Esophagus squamous epithelium (tissue), 5 donors: ENCODE results near the gene VEGFD. TPM values are rescaled to one million over a fixed set of nuclear protein-coding genes. Genes with fewer than 3 reads are reported as not detected.

ENCODE experiments used
- DNase-seq: peaks from one replicate; lab custom pipeline; 2025; lab: John Stamatoyannopoulos, UW
- H3K27ac ChIP-seq, 4 donors: fragments of 200-600 bp; sonication (generic); one replicate each; pipeline ENCODE4 v1.5.1; 2016 to 2019; ENCODE audit warnings: mild to moderate bottlenecking in 1 of 4
- H3K27me3 ChIP-seq, 4 donors: fragments of 200-600 bp; sonication (generic); 1 replicate in 3 of 4; 2 replicates in 1 of 4; pipeline versions ENCODE4 v1.5.1 to v1.6.0; 2017 to 2021; ENCODE audit warnings: antibody characterized with exemption in 1 of 4
- H3K36me3 ChIP-seq, 3 donors: fragments of 200-600 bp; sonication (generic); one replicate each; pipeline ENCODE4 v1.5.1; 2016 to 2019
- H3K4me1 ChIP-seq, 3 donors: fragments of 200-600 bp; sonication (generic); one replicate each; pipeline ENCODE4 v1.5.1; 2017 to 2019
- H3K4me3 ChIP-seq, 4 donors: fragments of 200-600 bp; sonication (generic); 1 replicate in 3 of 4; 2 replicates in 1 of 4; pipeline ENCODE4 v1.5.1; 2016 to 2019; ENCODE audit warnings: mild to moderate bottlenecking in 2 of 4, moderate library complexity in 1 of 4
- H3K9me3 ChIP-seq, 3 donors: fragments of 200-600 bp; sonication (generic); one replicate each; pipeline ENCODE4 v1.5.1; 2016 to 2019
- POLR2A ChIP-seq, 4 donors: fragments of 450-650 bp; IDR thresholded peaks; one replicate each; pipeline ENCODE4 v1.6.1; 2017; ENCODE audit warnings: antibody characterized with exemption in 4 of 4, mild to moderate bottlenecking in 4 of 4, moderate library complexity in 3 of 4
- WGBS, 2 donors: methylation state at CpG; one replicate each; pipeline ENCODE4 v1.1.5; 2018; 5-methylcytosine and 5-hydroxymethylcytosine counted together
- intact Hi-C: fragments of 100-400 bp; cut with DNase I; formaldehyde crosslinking; loops from one replicate; pipeline ENCODE4 v1.15.0; 2022
- total RNA-seq, 4 donors: library from RNA; depleted of rRNA; stranded (reverse); fragments of >200 nt; gene quantifications; one replicate each; pipeline ENCODE4 v1.1.0, GENCODE V29; 2016
- TF ChIP-seq, protein P1 (sequence below), 6 experiments: fragments of 450-650 bp in 4 of 6; fragments of 200-600 bp in 2 of 6; sonication (generic) in 2 of 6; IDR thresholded peaks; one replicate each; pipeline ENCODE4 v1.5.1; 2016 to 2019; ENCODE audit warnings: antibody characterized with exemption in 6 of 6, mild to moderate bottlenecking in 4 of 6, moderate library complexity in 4 of 6
- donor health status: DM: yes; HTN: yes; CAD: no.

Gene VEGFD
- total RNA-seq, 4 donors from 2014 or later, result 0.13 to 1.1 (median 0.48) TPM

DNA sequence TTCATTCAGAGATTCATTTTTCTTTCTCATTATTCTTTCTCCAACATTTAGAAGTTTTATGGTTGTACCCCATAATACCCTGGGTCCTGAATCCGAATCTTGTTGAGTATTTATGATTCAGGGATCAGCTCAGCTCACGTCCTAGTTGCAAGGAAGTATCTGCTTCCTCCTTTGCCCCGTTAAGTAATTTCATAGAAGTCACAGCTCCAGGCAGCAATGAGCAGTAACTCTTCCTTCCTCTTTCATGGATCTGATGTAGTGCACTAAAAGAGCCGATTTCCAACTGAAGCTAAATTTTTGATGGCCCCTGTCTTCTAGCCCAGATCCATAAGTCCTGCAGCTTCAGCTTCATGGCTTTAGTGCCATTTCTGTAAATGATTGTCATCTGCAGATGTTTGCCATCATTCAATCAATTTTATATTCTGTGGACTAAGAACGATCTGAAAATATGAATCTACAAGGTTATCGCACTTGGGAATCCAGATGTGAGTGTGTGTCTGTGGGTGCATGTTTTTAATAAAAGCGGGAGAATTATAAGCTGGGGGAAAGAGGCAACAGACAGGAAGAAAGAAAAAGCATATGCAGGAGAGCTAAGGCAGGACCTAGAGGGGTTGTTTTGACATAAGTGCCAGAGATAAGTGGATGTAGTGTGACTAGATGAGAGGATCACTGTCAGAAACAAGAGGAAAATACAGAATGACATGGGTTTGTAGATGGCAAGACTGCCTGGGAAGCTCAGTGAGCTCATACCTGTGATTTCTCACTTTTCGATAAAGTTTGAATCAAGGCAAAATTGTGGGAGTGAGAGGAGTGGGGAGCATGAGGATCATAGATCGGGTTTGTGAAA, 17.5 kb downstream of the VEGFD start:
- intact Hi-C loops, result no loop called here
- Histone ChIP-seq H3K36me3 (no peaks in the 10 kb centered on the region), H3K27me3 (no peaks in the 10 kb centered on the region), H3K27ac (no peak overlapping the region), H3K4me3 (no peak overlapping the region), H3K9me3 (no peaks in the 10 kb centered on the region), H3K4me1 (no peaks in the 10 kb centered on the region)
- DNase-seq, result no peak
- no peak for TF ChIP-seq POLR2A (IDR thresholded peaks at IDR 0.05)
- TF ChIP-seq, protein P1, sequence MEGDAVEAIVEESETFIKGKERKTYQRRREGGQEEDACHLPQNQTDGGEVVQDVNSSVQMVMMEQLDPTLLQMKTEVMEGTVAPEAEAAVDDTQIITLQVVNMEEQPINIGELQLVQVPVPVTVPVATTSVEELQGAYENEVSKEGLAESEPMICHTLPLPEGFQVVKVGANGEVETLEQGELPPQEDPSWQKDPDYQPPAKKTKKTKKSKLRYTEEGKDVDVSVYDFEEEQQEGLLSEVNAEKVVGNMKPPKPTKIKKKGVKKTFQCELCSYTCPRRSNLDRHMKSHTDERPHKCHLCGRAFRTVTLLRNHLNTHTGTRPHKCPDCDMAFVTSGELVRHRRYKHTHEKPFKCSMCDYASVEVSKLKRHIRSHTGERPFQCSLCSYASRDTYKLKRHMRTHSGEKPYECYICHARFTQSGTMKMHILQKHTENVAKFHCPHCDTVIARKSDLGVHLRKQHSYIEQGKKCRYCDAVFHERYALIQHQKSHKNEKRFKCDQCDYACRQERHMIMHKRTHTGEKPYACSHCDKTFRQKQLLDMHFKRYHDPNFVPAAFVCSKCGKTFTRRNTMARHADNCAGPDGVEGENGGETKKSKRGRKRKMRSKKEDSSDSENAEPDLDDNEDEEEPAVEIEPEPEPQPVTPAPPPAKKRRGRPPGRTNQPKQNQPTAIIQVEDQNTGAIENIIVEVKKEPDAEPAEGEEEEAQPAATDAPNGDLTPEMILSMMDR (IDR thresholded peaks at IDR 0.05), result no peak
- 74 to 82% methylated on average over 9 of the region's 9 CpGs for WGBS, 2 donors

DNA sequence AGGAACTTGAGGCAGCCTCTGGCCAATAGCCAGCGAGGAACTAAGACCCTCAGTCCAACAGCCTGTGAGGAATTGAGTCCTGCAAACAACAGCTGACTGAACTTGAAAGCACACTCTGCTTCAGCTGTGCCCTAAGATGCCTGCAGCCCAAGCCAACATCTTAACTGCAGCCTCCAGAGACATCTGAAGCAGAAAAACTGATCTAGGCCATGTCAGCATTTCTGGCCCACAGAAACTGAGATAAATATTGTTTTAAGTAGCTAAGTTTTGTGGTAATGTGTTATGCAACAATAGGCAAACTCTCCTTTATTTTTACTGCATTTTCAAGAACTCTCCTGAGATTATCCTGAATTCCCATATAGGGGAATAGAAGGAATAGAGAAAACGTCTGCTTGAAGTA, 24.5 kb downstream of the VEGFD start:
- no peak for TF ChIP-seq POLR2A (IDR thresholded peaks at IDR 0.05)
- TF ChIP-seq, protein P1 (IDR thresholded peaks at IDR 0.05), result no peak
- no peak overlapping the region for H3K27ac ChIP-seq

DNA sequence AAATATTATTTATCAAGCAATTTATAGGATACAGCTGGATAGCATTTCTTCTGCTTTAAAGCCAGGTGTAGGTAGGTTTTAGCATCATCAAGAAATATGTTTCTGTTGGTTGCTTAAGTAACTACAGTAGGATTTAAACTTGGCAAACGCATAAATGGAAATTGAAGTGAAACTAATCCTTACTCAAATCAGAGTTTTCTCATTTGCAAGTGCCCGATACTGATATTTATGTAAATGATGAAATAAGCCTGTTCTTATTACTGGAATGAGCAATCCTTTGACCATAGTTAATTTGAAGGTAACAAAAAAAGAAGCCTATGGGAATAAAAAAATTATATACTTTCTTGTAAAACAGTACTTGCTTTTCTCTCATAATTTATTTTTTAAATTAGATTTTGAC, 25.7 kb downstream of the VEGFD start:
- Histone ChIP-seq H3K27ac (no peak overlapping the region), H3K4me1 (no peaks in the 10 kb centered on the region), H3K9me3 (no peaks in the 10 kb centered on the region), H3K36me3 (no peaks in the 10 kb centered on the region), H3K27me3 (no peaks in the 10 kb centered on the region), H3K4me3 (no peak overlapping the region)
- DNase-seq, result no peak
- intact Hi-C loops, result no loop called here
- 66 to 75% methylated on average over 2 of the region's 2 CpGs for WGBS, 2 donors
- no peak for TF ChIP-seq POLR2A (IDR thresholded peaks at IDR 0.05)
- TF ChIP-seq, protein P1 (IDR thresholded peaks at IDR 0.05), result no peak

More for the DNA sequence above, 24.5 kb downstream of the VEGFD start:
- intact Hi-C loops, result no loop called here
- H3K9me3 ChIP-seq, result no peaks in the 10 kb centered on the region
- 39 to 54% methylated on average over 1 to 2 of the region's 2 CpGs for WGBS, 2 donors
- no peaks in the 10 kb centered on the region for H3K4me1 ChIP-seq
- H3K4me3 ChIP-seq, result no peak overlapping the region
- no peak for DNase-seq
- H3K27me3 ChIP-seq, result no peaks in the 10 kb centered on the region
- H3K36me3 ChIP-seq, result no peaks in the 10 kb centered on the region

DNA sequence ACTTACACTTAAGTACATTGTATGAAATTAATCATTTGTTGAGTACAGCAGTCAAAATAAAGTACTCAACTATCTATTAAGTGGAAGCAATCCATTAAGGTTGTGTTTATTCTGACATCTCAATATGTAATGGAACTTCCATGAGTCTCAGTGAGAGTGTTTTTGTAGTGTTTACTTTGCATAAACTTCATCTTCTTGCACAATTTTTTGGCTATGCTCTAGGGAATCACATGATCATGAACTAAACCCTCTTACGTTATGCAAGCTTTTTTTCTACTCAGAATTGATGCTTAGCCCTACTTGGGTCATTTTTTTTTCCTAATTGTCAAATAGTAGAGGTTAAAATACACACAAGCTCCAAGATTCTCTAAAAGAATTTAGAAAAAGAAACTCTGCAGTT, 27.8 kb downstream of the VEGFD start:
- no peak for TF ChIP-seq POLR2A (IDR thresholded peaks at IDR 0.05)
- TF ChIP-seq, protein P1 (IDR thresholded peaks at IDR 0.05), result no peak
- no peaks in the 10 kb centered on the region for H3K9me3 ChIP-seq
- no peaks in the 10 kb centered on the region for H3K36me3 ChIP-seq
- H3K4me1 ChIP-seq, result no peaks in the 10 kb centered on the region
- H3K4me3 ChIP-seq, result no peak overlapping the region
- H3K27me3 ChIP-seq, result no peaks in the 10 kb centered on the region
- intact Hi-C loops, result no loop called here
- no peak overlapping the region for H3K27ac ChIP-seq
- no peak for DNase-seq
- WGBS, 2 donors, result 0 to 26% methylated on average over 1 of the region's 1 CpG

GRCh38 chrX:15350329-15350996, 33.8 kb downstream of the VEGFD start:
- H3K36me3 ChIP-seq, result no peaks in the 10 kb centered on the region
- no peak overlapping the region for H3K4me3 ChIP-seq
- H3K27ac ChIP-seq, result no peak overlapping the region
- no peaks in the 10 kb centered on the region for H3K9me3 ChIP-seq
- no peaks in the 10 kb centered on the region for H3K27me3 ChIP-seq
- intact Hi-C loops, result no loop called here
- WGBS, 2 donors, result 60 to 64% methylated on average over 5 to 8 of the region's 8 CpGs
- DNase-seq, result no peak
- H3K4me1 ChIP-seq, result no peaks in the 10 kb centered on the region
- TF ChIP-seq, protein P1 (IDR thresholded peaks at IDR 0.05), result no peak
- TF ChIP-seq POLR2A (IDR thresholded peaks at IDR 0.05), result no peak
